HG02798 (cell line): ENCODE results near the gene EIF5.

Experiments
- ATAC-seq: cut with Tn5 transposase; IDR thresholded peaks from one replicate; pipeline ENCODE4 v1.9.1; 2021; ENCODE audit warnings: mild to moderate bottlenecking; ENCODE audit not compliant: unreplicated experiment, poor library complexity

Gene EIF5

DNA sequence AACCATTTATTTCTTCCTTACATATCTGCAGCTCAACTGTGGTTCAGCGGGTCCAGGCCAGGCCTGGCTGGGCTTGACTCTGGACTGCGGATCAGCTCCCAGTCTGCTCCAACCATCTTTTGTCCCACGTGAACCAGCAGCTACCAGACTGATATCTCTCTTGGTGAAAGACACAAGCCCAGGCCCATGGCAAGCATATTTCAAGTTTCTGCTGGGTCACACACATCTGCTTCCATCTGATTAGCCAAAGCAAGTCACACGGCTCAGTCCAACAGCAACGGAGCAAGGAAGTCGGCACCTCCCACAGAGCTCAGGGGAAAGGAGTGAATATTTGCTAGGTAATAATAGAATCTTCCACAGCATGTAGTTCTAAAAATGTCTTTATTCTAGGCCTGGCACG is 26.5 kb downstream of the EIF5 start:
- ATAC-seq: no peak

DNA sequence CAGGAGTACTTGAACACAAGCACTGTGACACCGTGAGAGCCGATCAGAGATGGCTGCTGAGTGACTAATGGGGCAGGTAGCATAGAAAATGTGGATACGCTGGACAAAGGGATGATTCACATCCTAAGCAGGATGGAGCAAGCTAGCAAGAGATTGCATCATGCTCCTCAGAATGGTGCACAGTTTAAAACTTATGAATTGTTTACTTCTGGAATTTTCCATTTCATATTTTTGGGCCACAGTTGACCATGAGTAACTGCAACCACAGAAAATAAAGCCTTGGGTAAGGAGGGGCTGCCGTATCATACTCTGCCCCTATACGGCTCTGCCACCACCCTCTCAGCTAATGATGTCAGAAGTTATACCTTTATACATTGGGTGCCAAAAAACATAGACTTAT is 27.8 kb downstream of the EIF5 start:
- ATAC-seq: no peak

DNA sequence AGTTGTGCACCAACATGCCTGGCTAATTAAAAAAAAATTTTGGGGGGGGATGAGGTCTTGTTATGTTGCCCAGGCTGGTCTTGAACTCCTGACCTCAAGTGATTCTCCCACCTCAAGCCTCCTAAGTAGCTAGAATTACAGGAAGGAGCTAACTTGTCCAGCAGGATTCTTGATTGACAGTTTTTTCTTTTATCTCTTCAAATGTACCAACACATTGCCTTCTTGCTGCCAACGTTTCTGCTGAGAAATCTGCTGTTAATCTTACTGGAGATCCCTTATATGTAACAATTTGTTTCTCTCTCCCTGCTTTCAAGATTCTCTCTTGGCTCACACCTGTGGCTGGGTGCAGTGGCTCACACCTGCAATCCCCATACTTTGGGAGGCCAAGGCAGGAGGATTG is 28.7 kb downstream of the EIF5 start:
- ATAC-seq: no peak

DNA sequence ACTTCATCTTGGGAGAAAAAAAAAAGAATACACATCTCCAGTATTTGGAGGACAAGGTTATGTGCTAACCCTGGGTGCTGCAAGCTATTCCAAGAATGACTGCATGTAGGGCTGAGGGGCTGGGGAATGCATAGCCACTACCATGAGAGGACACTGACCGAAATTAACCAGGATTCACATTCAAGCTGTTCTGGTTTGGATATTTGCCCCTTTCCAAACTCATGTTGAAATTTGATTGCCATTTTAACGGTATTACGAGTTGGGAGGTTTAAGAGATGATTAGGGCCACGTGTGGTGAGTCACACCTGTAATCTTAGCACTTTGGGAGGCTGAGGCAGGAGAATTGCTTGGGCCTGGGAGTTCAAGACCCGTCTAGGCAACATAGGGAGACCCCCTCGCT is 32.7 kb downstream of the EIF5 start:
- ATAC-seq: no peak

DNA sequence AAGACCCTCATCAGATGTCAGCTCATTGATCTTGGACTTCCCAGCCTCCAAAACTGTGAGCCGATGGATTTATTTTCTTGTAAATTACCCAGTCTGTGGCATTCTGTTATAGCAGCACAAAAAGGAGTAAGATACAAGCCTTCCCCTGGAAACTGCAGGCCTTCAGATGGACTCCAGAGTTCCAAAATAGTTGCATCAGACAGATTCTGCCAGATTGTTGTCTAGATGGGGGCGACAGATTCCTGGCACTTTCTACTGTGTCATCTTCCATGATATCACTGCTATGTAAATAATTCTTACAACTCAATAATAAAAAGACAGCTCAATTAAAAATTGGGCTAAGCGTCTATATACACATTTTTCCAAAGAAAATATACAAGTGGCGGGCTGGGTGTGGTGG is 34.0 kb downstream of the EIF5 start:
- ATAC-seq: no peak

DNA sequence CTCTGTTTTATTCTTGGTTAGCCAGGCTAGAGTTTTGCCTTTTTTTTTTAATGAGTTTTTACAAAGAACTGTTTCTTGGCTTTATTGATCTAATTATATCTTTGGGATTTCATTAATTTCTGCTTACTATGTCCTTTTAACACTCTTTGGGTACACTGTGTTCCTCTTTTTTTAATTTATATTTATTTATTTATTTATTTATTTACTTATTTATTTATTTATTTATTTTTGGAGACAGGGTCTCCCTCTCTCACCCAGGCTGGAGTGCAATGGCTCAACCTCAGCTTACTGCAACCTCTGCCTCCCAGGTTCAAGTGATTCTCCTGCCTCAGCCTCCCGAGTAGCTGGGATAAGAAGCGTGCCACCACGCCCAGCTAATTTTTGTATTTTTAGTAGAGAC is 36.0 kb downstream of the EIF5 start:
- no peak for ATAC-seq

DNA sequence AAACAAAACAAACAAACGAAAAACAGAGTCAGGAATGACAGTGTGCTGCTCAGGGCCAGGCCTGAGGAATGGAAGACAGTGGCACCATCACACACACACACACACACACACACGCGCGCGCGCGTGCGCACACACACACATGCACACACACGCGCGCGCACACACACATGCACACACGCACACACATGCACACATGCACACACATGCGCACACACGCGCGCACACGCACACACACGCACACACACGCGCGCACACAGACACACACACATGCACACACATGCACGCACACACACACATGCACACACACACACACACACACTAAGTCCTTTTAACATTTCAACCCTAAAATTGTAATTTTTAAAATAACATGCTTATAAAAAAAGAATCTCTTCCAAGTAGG is 38.0 kb downstream of the EIF5 start:
- ATAC-seq: no peak

DNA sequence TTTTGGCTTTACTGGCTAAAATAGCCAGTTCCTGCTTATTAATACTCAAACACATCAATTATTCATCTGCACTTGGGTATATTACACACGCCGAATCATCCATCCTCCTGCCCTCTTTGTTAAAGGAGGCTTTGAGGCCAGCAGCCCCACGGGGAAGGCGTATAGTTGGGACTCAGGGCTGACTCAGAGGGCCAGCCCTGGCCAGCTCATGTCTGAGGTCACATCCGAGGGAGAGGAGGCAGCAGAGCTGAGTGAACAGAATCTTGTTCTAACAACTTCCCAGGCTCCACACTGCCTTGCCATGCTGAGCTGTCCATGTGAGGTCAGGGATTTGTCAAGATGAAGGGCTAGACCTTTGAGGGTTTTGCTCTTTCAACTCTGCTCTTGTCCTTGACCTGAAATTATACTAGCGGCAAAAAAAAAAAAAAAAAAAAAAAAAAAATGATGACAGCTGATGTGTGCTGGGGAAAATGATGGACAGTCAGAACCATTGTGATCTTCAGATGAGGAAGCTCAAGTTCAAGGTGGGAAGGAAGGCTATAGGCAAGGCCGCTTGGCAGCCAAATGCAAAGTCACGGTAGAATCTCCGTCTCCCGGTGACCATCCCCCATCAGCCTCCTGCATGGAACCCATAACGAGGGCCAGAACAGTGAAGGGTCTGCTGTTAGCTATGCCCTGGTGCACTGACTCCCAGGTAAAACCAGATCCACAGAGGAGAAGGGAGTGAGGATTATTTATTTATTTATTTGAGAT is 38.7 kb downstream of the EIF5 start:
- no peak for ATAC-seq

DNA sequence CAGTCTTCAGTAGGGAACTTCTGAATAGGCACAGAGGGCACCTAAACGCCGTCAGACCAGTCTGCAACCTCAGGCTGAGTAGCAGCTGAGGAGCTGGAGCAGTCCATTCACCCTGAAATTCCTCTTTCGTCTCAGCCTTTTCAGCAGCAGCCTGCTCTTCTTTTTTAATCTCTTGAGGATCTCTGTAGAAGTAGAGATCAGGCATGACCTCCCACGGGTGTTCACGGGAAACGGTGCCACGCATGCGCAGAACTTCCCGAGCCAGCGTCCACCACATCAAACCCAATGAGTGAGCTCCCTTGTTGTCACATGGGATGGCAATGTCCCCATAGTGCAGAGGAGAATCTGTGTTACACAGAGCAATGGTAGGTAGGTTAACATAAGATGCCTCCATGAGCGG is 40.1 kb downstream of the EIF5 start:
- no peak for ATAC-seq

DNA sequence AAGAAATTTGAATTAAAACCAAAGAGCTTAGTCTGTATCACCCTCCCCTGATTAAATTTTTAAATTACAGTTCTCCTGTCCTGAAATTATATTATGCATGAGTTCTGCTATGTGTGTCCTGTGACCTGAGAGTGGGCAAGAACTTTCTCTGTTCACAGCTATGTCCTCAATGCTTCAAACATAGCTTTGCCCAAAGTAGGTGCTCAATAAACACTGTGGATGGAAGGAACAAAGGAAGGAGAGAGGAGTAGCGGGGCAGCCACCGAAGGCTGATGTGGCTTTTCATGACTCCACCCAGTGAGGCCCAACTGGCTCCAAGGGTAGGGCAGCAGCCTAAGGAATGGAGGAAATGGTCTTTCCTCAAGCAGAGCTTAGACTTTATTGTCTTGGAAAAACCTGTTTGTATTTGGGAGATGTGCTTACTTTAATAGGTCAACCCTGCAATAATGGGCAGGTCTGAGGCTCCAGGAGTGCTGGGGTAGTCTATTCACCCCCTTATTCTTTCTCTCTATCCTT is 43.5 kb downstream of the EIF5 start:
- ATAC-seq: no peak

DNA sequence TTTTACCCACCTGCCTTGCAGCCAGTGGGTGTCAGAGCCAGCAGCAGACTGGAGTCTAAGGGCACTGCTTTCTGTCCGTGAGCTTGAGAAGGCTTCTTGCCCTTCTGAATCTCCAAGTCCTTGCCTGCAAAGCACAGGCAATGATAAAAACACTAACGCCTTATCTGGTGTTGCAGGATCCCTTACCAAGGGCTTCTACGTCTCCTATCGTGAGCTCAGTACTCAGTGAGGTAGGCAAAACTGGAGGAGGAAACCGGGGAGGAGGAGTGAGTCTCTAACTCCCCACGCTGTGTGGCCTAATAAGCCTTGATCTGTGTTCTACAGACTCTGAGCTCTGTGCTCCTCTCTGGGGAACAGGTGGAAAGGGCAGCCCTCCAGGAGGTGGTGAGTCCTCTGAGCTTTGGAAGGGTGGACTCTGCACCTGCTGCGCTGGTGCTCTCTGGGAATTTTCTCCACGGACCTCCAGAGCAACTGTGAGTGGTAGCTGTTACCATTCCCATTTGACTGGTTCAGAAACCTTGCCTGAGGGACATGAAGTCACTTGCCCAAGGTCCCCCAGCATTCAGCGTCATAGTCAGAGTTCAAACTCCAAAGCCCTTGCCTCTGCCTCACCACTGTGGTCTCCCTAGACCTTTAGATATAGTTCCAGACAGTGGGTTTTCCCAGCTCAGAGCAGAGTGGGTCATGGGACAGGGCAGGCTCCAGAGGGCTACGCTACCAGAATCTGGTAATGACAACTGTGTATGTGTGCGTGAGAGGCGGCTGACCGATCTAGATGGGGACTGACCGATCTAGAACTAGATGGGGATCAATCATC is 44.2 kb downstream of the EIF5 start:
- ATAC-seq: no peak

DNA sequence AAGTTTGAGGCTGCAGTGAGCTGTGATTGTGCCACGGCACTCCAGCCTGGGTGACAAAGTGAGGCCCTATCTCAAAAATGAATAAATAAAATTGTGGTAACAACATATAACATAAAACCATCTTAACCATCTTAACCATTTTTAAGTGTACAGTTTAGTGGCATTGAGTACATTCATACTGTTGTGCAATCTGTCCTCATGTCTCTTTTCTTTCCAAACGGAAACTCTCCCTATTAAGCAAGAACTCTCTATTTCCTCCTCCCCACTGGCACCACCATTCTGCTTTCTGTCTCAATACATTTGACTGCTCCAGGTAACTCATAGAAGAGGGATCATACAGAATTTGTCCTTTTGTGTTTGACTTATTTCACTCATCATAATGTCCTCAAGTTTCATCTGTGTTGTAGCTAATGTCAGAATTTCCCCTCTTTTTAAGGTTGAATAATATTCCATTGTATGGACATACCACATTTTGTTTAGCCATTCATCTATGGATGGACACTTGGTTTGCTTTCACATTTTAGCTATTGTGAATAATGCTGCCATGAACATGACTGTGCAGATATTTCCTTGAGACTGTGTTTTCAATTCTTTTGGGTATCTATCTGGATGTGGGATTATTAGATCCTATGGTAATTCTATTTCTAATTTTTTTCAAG is 46.8 kb downstream of the EIF5 start:
- no peak for ATAC-seq

DNA sequence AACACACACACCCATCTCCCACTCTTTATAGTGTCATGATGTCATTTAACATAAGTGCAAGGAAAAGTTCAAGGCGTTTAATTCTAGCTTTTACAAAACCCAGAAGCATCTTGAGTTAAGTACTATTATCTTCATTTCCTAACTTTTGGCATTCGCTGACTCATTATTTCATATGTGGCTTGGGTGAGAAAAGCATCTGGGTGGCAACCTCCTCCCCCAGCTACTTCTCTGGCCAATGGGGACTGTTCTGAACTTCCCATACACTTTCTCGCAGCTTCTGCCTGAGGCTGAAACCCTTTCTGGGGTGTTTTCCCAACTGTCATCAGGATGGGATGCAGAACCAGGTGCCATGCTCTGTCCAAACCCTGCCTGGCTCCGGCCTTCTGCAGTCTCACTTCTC is 48.3 kb downstream of the EIF5 start:
- ATAC-seq: no peak

DNA sequence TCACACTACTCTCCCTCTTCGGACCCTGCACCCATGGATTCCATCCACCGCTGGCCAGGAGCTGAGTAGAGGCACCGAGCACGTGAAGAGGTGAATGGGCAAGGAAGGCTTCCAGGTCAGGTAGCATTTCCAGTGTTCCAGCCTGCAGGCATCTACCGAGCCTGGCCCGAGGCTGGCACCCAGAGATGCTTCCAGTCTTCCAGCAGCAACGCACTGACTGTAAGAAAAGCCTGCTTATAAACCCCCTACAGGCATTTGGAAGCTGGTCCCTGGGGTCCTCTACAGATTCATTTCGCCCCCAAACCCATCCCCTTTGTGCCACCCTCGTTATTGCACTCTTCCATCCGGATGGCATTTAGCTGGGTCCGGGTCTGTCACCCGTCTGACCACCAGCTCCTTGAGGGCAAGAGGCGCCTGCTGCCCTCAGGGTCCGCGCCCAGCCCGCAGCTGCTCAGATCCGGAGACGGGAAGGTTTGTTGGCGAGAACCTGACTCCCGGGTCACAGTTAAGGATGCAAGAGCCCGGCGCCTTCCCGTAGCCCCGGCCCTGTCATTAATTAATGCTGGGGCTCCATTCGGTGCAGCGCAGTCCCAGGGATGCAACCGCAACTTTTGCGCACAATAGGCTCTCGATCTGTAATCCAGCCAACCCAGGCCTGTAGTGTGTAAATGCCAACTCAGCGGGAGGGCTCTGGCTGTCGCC is 50.6 kb downstream of the EIF5 start:
- peak; percentile 10 for ATAC-seq

DNA sequence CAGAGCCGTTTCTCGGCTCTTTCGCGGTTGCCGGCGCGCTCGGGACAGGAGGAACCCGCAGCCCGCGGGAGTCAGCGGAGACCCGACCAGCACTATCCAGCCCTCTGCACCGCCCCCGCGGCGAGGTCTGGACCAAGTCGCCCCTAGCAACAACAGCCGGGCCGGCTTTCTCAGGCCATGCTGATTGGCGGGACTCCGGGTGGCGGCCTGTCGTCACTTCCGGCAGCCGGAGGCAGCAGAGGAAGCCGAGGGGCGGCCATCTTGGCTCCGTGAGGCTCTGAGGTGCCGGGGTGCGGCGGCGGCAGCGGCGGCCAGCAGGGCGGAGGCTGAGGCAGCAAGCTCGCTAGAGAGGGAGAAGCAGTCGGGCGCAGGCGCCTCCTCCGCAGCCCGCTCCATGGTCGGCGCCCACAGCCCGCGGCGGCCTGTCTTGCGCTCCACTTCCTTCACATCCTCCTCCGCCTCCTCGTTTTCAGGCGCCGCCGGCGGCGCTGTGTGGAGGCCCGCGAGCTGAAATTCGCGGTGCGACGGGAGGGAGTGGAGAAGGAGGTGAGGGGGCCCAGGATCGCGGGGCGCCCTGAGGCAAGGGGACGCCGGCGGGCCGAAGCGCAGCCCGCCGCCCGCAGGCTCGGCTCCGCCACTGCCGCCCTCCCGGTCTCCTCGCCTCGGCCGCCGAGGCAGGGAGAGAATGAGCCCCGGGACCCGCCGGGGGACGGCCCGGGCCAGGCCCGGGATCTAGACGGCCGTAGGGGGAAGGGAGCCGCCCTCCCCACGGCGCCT is 51.3 kb downstream of the EIF5 start, which contains the start of gene MARK3:
MARK3 (plus strand) TSS at position 264 of the 777 bp plus-strand sequence. CDS start 615 bp downstream, outside the sequence.
- ATAC-seq: peak; percentile 96

DNA sequence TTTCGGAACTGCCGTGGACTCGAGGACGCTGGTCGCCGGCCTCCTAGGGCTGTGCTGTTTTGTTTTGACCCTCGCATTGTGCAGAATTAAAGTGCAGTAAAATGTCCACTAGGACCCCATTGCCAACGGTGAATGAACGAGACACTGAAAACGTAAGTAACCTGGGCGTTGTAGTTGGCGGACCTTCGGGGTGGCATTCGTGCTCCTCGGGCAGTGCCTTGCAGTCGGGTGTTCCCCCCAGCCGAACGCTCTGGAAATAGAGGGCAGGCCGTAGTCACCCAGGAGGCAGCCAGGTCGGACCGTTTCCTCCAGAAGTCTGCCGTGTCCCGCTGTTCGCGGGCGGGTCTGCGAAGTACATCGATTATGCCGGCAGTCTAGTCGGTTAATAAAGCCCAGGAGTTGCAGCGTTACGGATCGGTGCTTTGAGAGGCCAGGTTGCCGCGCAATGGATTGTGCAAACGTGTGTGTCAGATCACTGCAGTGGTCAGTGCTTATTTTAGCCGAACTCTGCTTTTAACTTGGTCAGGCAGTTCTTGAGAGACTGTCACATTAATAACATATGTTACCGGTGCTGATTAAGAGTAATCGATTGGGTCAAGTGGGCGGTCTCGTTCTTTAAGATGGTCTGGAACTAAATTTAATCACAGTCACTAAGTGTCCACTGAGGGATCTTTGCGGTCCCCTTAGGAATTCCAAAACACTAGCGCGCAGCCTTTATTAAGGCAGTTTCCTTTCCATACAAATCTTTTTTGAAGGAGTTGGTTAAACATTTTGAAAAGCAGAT is 52.1 kb downstream of the EIF5 start:
- no peak for ATAC-seq

DNA sequence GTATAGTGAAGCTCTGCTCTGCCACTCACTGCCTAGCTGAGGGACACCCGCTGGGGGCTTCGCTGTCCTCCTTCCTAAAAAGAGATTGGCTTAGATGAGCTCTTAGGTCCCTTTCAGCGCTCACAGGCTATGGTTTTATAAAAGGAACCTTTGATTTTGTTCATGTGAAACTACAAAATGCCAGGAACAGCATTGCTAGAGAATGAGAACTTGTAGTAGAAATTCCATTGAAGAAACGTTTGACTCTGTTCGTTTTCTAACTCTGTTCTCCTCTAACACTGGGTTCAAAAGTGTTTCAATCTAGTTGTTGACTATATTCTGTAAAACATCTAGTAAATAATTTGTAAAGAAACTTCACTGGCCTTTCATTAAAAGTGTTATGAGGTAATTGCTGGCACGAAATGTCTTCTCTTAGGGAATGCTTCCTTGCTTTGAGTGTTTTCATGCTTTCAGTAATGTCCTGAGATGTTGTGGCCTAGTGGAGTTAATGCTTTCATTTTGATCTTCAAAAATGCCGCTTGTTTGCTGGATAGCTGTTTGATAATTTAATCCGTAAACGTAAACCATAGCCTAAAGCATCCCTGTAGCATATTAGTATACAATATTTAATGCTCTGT is 52.8 kb downstream of the EIF5 start:
- no peak for ATAC-seq

DNA sequence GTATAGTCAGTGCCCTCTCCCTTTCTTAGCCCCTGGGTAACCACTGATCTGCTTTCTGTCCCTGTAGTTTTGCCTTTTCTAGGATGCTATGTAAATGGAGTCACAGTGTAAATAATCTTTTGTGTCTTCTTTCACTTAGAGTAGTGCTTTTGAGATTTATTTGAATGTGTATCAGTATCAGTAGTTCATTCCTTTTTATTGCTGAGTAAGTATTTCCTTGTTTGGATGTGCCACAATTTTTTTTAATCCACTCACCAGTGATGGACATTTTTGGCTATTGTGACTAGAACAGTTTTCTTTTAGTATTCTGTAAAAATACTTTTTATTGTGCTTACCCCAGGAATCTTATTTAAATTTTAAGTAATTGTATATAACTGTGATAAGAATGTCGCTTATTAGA is 54.6 kb downstream of the EIF5 start:
- no peak for ATAC-seq
